Bronchial epithelial cell (primary cell): ENCODE results near the gene ZNRF2. TPM values are rescaled to one million over a fixed set of nuclear protein-coding genes. Genes with fewer than 3 reads are reported as not detected.

Experiments
- DNase-seq: peaks from one replicate; pipeline ENCODE4 v3.0.0-alpha.2; 2010; ENCODE audit warnings: low read depth
- FAIRE-seq: peaks from 2 replicates; lab custom pipeline; 2011; peaks lifted over from hg19 to GRCh38; lab: Jason Lieb, UNC
- H3K27me3 ChIP-seq: 2 replicates; pipeline ENCODE4 v1.5.1; 2011; ENCODE audit warnings: low read length; ENCODE audit not compliant: control insufficient read depth, insufficient read depth
- H3K36me3 ChIP-seq: 2 replicates; pipeline ENCODE4 v1.5.1; 2011; ENCODE audit warnings: low read length; ENCODE audit not compliant: control insufficient read depth, insufficient read depth
- H3K4me3 ChIP-seq: 2 replicates; pipeline ENCODE4 v1.5.1; 2011; ENCODE audit warnings: mild to moderate bottlenecking, low read depth, low read length, control low read depth
- CTCF ChIP-seq: IDR thresholded peaks from 2 replicates; pipeline ENCODE4 v1.5.1; 2011; ENCODE audit warnings: mild to moderate bottlenecking, moderate library complexity, low read length, control low read depth, inconsistent platforms; ENCODE audit not compliant: insufficient read depth, severe bottlenecking
- total RNA-seq: library from RNA; depleted of rRNA; stranded (reverse); fragments of >200 nt; gene quantifications from 2 replicates; pipeline ENCODE4 v1.2.1, GENCODE V29; 2014

Gene ZNRF2
- total RNA-seq, 1 donor from 2014 or later: 18.4 TPM

DNA sequence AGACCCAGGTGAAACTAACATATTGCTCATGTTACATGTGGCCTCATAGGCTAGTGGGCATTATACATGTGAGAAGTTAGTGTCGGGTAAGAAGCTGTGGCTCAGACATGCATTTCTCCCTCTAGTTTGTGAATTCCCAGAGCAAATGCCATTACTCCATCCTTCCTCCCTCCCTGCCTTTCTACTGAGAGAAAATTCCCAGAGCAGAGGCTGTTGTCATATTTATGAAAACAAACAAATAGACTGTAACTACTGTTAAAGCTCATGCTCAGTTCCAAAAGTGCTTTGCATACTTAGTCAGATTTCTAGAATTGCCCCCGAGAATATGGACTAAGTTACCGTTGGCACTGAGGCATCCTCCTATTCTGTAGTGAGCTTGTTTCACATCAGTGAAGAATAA is 29.0 kb downstream of the ZNRF2 start:
- Histone ChIP-seq H3K27me3 (no peaks in the 10 kb centered on the region), H3K4me3 (no peak overlapping the region), H3K36me3 (no peaks in the 10 kb centered on the region)
- DNase-seq: no peak
- TF ChIP-seq CTCF: no peak
- no peak for FAIRE-seq

GRCh38 chr7:30313793-30314192 is 29.4 kb downstream of the ZNRF2 start:
- Histone ChIP-seq H3K27me3 (no peaks in the 10 kb centered on the region), H3K36me3 (no peaks in the 10 kb centered on the region), H3K4me3 (no peak overlapping the region)
- no peak for TF ChIP-seq CTCF
- no peak for DNase-seq
- no peak for FAIRE-seq

- TF ChIP-seq CTCF: no peak
- no peaks in the 10 kb centered on the region for H3K27me3 ChIP-seq
- FAIRE-seq (no peak), DNase-seq (peak; percentile 31)
- no peaks in the 10 kb centered on the region for H3K36me3 ChIP-seq
- H3K4me3 ChIP-seq: no peak overlapping the region
Measured at GRCh38 chr7:30315589-30315988, 31.2 kb downstream of the ZNRF2 start.

DNA sequence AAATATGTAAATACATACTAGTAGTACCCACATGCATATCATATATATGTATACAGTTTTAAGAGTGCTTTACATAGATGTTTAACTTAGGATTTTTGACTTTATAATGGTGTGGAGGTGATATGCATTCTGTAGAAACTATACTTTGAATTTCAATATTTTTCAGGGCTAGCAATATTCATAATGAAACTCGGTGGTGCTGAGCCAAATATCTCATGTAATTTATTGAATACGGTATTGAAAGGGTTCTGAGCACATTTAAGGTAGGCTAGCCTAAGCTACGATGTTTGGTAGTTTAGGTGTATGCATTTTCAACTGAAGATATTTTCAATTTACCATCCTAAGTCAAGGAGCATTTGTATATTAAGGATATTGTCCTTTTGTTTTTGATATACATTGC is 36.0 kb downstream of the ZNRF2 start:
- H3K36me3 ChIP-seq: no peaks in the 10 kb centered on the region
- H3K27me3 ChIP-seq: no peaks in the 10 kb centered on the region
- no peak for TF ChIP-seq CTCF
- FAIRE-seq (no peak), DNase-seq (no peak)
- H3K4me3 ChIP-seq: no peak overlapping the region

GRCh38 chr7:30321089-30321881 is 36.9 kb downstream of the ZNRF2 start:
- no peak overlapping the region for H3K4me3 ChIP-seq
- DNase-seq: no peak
- H3K36me3 ChIP-seq: no peaks in the 10 kb centered on the region
- FAIRE-seq: no peak
- TF ChIP-seq CTCF: no peak
- H3K27me3 ChIP-seq: no peaks in the 10 kb centered on the region

GRCh38 chr7:30321882-30322192 is 37.4 kb downstream of the ZNRF2 start:
- no peaks in the 10 kb centered on the region for H3K27me3 ChIP-seq
- no peak for FAIRE-seq
- TF ChIP-seq CTCF: no peak
- DNase-seq: no peak
- H3K36me3 ChIP-seq: no peaks in the 10 kb centered on the region
- no peak overlapping the region for H3K4me3 ChIP-seq
